ENCODE data around the gene DPAGT1.
A peak's percentile ranks its signal among the peaks of the same experiment; 100 is the strongest.
"Not testable (repeated sequence)": the region's sequence is repeated elsewhere in the genome, so short reads cannot be mapped to it uniquely, and the experiment has no call there.

DPAGT1 gene

DNA sequence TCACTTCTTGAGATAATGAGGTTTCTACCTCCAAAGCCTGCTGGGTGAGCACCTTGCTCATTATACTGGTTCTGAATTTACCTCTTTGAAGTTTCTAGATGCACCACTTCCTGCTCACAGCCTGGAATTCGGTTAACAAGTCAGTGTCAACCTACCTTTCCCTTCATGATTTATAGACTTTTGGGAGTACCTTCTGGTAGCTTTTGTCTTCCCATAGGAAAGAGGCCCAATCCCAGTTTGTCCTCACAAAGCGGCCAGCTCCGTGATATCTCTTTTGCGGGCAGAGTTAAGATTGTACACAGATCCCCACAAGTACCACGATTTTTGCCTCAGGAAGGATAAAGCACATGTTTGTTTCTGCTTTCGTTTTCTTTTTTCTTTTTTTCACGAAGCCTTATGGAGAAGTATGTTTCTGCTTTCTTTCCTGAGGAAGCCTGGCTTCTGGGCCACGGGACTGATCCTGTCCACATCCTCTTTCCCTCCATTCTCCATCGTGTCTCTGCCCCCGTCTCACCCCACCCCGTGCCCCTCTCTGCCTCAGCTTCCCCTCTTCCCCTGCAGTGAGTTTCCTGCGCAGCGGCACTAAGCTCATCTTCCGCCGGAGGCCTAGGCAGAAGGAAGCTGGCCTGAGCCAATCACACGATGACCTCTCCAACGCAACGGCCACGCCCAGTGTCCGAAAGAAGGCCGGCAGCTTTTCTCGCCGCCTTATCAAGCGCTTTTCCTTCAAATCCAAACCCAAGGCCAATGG is 14.0 kb upstream of the DPAGT1 start:
- peak in 1 of 5 donors; percentile 40 for DNase-seq

DNA sequence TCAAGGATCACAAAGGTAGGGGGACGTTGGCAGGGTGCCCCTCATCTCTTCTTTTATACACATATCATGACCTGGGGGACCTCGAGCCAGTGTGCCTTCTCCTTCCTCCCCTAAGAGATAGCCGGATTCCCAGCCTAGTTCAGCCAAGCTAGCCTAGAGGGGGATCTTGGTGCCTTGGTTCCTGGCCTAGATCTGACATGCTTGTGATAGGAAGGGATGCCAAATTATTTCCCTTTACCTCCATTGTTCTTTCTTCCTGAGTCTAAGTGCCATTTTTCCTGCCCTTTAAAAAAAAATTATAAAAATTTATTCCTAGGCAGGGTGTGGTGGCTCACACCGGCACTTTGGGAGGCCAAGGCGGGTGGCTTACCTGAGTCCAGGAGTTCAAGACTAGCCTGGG is 12.7 kb upstream of the DPAGT1 start:
- no peak for DNase-seq

DNA sequence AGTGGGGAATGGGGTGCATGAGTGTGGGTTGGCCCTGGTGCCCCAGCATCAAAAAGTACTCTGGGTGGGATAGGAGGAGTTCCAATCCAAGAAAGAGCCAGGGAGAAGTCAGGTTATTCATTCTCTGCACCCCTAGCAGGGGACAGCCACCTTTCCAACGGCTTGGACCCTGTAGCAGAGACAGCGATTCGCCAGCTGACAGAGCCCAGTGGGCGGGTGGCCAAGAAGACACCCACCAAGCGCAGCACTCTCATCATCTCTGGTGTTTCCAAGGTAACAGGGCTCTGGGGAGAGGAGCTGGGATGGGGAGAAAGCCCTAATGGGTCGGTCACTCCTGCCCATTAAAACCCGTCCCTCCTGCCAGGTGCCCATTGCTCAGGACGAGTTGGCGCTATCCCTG is 12.1 kb upstream of the DPAGT1 start:
- no peak for DNase-seq

DNA sequence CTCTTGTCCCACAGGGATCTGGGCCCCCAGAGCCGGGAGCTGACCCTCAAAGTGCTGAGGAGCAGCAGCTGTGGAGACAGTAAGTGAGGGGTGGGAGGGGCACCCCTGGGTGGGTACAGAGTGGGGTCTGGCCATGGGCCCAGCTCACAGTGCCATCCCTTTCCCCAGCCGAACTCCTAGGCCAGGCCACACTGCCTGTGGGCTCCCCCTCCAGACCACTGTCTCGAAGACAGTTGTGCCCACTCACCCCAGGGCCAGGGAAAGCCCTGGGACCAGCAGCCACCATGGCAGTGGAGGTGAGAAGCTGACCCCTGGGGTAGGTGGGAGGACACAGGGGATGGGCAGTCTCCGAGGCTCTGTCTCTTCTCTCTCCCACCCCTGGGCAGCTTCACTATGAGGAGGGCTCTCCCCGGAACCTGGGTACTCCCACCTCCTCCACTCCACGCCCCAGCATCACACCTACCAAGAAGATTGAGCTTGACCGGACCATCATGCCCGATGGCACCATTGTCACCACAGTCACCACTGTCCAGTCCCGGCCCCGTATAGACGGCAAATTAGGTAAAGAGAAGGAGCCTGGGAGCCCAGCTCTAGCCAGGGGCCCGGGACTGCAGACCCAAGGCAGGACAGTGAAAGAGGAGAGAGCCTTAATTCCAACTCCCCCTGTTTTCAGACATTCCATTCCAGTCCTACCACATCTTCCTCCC is 10.8 kb upstream of the DPAGT1 start:
- no peak for DNase-seq

DNA sequence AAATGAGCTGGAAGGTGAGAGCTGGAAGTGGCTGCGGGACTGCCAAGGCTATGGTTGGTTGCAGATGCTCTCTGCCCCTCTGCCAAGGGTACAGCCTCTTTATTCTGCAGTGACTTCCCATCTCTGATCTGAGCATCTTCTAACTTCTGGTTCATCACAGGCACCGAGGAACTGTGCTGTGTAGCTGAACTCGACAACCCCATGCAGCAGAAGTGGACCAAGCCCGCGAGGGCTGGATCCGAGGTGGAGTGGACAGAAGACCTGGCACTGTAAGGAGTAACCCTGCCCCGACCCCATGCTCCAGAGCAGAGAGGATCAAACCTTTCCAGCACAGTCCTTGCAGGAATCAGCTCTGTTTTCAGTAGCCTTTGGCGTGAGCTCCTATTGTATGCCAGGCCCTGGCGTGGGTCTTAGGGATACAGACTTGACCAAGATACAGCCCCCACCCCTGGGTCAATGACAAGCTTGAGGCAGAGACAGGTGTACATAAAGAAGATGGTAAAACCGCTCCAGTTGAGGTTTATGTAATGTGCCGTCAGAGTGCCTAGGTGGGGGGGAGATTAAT is 9.8 kb upstream of the DPAGT1 start:
- no peak for DNase-seq

DNA sequence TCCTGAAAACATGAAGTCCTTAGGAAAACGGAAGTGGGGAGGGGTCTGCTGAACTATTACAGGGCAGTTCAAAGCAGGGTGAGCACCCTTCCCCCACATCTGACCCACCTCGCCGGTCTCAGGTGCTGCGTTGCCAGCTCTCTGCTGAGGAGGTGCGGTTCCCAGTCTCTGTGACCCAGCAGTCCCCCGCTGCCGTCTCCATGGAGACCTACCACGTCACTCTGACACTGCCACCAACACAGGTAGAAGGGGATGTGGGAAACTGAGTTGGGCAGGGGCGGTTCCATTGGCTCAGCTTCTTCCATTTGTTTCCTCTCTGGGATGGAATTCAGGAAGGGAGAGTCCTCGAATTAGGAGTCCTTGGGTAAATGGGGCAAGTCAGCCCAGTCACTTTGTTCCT is 8.8 kb upstream of the DPAGT1 start:
- DNase-seq, result no peak

DNA sequence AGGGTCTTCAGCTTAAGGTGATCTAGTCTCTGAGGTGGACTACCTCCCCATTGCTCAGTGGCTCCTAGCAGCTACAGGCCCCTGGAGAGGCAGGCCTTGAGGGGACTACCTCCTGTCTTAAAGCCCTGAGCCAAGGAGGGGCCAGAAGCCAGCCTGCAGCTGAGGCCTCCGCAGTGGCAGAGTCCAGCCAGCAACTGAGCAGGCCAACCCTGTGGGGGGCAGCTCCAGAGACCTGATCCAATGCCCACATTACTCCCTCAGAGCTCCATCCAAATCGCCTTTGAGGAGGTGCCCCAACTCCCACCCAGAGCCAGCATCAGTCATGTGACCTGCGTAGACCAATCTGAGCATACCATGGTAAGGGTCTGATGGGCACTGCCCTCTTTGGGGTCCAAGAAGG is 8.2 kb upstream of the DPAGT1 start:
- no peak for DNase-seq

DNA sequence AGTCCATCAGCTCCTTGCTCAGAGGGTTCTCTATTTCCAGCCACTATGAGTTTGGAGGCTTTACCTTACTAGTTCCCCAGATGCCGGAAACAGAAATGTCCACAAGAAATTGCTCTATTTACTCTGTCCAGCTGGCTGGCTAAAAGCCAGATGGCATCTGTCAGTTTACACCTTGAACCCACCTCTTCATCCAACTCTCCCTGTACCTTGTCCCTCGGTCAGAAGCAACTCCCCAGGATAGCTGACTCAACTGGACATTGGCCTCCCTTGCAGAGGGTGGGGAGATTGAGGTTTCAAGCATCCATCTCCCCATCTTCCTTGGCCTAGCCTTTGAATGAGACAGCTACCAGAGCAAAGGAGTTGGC is 7.2 kb upstream of the DPAGT1 start:
- DNase-seq, result no peak

DNA sequence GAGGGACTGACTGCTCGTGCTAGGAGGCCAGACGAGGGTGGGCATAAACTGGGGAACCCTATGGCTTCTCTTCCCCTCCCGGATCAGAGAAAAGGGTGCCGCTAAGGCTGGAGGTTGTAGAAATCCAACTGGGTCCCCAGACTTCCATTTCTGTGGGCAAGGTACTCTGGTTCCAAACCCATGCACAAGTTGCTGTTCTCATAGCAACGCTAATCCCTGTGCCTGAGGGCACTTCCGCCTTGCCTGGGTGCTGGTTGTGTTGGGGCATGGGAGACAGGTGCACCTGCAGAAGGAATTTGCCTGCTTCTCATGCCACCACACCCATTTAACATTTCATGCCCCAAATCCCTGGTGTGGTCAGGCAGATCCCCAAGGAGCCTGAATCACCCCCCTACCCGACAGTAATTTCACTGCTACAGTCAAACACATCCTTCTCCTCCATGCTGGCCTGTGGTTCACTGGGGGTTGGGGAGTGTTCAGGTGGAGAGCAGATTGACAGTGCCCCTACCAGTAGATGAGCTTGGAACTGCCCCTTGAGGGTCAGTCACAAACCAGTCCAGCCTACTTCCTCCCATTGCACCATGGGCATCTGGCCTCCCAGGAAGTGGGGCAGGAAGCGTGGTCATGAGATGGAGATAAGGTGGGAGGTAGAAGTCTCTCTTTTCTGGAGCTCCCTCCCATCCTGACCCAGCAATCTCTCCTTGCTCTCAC is 6.6 kb upstream of the DPAGT1 start:
- peak in 3 of 5 donors; percentile 30 to 44 (median 33) for DNase-seq

DNA sequence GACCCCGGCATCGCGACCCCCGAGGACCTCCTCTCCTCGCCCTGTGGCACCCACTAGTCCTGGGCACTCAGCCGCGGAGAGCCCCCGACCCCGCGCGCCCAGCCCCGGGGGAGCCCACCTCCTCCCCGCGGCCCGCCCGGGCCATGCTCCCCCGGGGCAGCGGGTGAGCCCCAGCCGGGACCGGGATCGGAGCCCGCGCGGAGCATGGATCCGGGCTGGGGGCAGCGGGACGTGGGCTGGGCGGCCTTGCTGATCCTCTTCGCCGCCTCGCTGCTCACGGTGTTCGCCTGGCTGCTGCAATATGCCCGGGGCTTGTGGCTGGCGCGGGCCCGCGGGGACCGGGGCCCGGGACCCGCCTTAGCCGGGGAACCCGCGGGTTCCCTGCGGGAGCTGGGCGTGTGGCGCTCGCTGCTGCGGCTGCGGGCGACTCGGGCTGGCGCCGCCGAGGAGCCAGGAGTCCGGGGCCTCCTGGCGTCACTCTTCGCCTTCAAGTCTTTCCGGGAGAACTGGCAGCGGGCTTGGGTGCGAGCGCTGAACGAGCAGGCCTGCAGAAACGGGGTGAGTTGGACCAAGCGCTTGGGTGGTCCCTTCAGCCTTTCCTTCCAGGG is 6.0 kb upstream of the DPAGT1 start:
- no peak for DNase-seq

DNA sequence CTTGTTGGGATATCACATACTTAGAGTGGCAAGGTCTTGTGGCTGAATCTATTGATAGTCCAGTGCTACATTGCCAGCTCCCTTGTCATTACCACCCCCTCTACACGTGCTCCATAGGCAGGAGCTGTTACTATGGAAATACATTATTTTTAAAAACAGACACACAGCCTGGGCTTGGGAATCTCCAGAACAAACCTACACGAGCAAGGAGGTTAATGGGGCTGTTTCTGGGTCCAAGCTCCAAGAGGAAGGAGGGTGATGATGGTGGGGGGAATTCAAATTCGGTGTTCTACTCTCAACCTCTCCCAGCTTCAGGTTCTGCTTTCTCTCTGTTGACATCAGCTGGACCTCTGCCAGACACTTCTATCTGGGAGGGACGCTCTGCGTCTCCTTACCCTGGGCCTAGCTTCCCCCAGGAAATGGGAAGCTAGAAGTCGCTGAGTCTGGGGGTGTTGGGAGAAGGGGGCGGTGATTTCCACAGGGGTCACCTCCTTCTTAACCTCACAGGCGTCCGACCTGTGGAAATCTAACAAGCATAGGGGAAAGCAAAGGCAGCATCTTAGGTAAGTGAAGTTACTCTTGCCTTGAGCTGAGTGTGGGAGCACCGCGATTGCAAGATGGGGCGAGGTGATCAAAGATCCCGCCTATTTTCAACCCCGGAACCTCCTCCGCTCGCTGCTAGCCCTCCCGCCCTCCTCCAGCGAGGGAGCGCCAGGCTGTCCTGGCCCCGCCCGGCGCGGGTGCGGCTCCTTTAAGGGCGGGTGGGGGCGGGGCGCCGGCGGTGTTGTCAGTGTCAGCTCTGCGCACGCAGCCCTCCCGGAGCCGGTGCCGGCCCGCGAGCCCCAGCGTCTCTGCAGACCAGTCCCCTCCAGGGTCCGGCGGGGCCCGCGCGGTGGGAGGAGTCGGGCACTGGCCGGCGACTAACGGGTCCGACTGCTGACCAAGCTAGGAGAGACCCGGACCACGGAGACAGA is 5.2 kb upstream of the DPAGT1 start, which contains the start of gene C2CD2L:
Gene C2CD2L (plus strand): TSS at position 781 of the 974 bp plus-strand sequence. CDS start 398 bp downstream, outside the sequence.
- peak; percentile 83 to 96 (median 84) for DNase-seq

DNA sequence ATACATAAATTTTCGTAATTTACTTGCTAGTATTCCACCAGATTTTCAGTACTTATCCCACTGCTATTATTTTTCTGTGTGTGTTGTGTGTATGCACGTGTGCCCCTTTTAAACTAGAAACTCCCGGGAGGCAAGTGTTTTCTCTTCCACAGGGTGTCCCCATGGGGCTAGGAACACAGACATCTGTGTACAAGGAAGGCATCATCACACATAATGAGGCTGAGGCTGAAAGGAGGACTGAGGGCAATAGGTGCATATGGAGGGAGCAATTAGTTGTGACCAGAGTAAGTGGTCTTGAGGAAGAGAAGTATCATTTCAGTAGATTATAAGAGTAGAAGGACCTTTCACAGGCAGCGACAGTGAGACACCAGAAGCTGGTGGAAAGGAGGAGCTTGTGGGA is 2.1 kb upstream of the DPAGT1 start:
- DNase-seq, result no peak

DNA sequence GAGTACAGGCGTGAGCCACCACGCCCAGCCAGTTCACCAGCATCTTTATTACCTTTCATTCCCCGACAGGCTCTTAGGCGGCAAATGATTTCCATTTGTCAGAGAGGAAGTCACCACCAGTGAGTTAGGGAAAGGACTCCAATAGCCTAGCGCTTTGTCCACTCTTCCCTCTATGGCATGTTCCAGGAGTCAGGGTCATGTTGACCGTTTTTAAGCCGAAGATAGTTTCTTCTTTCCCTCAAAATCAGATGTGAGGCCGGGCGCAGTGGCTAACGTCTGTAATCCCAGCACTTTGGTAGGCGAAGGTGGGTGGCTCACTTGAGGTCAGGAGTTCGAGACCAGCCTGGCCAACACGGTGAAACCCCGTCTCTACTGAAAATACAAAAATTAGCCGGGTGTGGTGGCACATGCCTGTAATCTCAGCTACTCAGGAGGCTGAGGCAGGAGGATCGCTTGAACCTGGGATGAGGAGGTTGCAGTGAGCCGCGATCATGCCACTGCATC is 1.6 kb upstream of the DPAGT1 start:
- not testable (repeated sequence) for DNase-seq

DNA sequence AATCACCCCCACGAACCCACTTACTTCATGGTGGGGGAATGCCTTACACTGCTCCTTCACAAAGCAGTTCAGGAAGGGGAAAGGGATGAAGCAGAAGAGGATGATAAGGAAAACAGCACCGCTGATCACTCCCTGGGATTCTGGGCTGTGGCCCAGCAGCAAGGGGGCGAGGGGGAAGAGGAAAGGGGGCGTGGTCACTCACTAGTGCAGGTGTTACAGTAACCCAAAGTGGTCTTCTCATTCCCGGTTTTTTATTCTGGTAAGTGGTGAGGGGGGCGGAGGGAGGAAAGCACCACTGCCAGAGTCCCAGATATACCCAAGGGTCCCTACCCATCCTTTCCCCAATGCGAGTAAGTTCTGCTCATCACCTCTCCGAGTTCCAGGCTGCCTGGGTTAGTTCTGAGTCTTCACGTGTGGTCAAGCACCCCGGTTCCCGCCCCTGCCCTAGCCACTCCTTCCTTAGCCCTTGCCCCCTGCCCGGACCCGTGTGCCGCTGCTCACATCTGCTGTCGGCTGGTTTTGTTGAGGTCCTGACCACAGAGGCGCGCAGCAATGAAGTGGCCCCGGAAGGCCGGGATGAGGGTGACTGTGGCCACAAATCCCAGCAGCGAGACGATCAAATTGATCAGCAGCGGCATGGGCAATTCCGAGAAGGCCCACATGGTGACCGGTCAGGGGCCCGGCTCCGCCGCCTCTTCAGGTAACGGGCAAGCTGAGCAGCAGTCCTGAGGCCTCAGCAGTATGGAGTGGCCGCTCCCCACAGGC is 477 bp downstream of the DPAGT1 start:
- DNase-seq, result peak in 1 of 5 donors; percentile 35

DNA sequence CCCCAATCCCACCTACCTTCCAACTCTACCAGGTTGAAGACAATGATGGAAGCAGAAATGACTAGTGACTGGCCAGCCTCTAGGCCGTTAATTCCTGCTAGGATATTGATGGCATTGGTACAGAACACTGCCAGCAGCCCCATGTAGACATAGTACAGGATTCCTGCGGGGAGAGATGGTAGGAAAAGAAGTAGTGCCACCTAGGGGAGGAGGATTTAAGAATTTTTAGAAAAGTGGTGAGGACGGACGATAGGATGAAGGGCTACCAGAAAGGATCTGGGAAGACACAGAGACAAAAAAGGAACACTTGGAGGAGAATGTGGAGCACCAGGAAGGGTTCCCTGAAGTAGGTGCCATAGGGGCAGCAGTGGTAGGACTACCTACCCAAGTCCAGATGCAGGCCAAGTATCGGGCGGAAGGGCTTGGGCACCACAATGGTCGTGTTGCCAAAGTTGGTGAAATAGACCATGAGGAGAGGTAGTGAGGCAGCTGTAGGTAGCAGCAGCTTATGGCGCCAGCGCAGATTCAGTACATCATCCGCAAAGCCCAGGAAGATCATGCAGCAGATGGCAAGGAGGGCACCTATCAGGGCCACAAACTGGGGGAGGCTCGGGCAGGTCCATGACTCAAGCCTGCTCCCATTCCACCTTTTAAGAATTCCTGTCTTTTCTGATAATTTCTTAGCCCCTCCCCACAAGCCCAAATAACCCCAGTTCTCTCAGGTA is 1.2 kb downstream of the DPAGT1 start:
- DNase-seq, result no peak

DNA sequence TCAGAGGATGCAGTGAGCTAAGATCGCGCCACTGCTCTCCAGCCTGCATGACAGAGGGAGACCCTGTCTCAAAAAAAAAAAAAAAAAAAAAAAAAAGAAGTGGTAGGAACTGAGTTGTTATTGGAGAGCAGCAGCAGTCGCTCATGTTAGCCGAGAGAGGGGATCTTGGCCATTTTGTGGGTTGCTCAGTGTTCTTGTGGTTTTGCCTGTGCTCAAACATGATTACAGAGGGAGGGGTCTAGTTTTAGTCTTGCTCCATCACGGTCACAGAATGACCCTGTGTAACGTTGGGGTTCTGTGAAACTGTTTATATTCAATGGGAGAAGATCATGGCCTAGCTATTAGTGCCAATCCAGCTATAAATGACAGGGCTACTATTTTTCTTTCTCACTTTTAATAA is 1.9 kb downstream of the DPAGT1 start:
- no peak for DNase-seq

DNA sequence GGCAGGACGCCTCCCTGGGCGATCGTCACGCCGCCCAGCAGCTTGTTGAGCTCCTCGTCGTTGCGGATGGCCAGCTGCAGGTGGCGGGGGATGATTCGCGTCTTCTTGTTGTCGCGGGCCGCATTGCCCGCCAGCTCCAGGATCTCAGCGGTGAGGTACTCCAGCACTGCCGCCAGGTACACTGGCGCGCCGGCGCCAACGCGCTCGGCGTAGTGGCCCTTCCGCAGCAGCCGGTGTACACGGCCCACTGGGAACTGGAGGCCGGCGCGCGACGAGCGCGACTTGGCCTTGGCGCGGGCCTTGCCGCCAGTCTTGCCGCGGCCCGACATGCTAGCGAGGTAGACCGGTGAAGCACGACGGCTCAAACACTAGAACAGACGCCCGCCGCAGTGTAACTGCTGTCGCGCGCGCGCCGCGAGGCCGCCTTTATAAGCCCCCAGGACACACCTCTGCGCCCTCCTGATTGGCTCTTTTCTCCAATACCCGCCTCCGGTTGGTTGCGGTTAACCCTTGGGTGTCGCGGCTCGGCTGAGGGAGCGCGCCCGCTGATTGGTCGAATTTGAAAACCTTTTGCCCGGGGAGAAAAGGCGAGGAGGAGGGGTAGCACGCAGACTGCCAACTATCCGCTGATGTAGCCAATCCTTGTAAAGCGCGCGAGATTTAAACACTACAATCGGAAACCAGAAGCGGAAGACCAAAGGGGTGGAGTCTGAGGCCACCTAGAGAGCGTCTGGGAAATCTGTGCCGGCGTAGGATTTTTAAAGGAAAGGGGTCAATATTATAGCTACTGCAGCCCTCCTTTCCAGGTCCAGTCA is 6.4 kb downstream of the DPAGT1 start:
- DNase-seq, result peak; percentile 97 to 100 (median 99)

DNA sequence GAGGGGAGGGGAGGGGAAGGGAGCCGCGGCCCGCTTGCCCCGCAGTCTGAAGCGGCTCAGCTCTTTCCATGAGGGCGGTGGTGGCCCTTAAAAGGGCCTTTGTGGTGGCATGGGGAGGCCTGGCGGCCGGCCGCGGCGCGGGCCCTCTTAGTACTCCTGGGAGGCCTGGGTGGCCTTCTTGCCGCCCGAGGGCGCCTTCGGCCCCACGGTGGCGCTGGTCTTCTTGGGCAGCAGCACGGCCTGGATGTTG is 6.9 kb downstream of the DPAGT1 start:
- DNase-seq, result no peak
